Breast epithelium (tissue), 3 donors: ENCODE measurements around the gene ZFYVE26.

Experiments
- POLR2A ChIP-seq: fragments of 450-650 bp; IDR thresholded peaks from one replicate; pipeline ENCODE4 v1.6.1; 2016; ENCODE audit warnings: antibody characterized with exemption, mild to moderate bottlenecking, moderate library complexity
- TF ChIP-seq, protein P1 (sequence below), 3 donors: fragments of 450-650 bp; IDR thresholded peaks; one replicate each; pipeline ENCODE4 v1.5.1; 2016 to 2017; ENCODE audit warnings: antibody characterized with exemption in 3 of 3, mild to moderate bottlenecking in 3 of 3, moderate library complexity in 3 of 3

GRCh38 chr14:67852926-67853604 is 36.7 kb upstream of the ZFYVE26 start:
- TF ChIP-seq, protein P1, sequence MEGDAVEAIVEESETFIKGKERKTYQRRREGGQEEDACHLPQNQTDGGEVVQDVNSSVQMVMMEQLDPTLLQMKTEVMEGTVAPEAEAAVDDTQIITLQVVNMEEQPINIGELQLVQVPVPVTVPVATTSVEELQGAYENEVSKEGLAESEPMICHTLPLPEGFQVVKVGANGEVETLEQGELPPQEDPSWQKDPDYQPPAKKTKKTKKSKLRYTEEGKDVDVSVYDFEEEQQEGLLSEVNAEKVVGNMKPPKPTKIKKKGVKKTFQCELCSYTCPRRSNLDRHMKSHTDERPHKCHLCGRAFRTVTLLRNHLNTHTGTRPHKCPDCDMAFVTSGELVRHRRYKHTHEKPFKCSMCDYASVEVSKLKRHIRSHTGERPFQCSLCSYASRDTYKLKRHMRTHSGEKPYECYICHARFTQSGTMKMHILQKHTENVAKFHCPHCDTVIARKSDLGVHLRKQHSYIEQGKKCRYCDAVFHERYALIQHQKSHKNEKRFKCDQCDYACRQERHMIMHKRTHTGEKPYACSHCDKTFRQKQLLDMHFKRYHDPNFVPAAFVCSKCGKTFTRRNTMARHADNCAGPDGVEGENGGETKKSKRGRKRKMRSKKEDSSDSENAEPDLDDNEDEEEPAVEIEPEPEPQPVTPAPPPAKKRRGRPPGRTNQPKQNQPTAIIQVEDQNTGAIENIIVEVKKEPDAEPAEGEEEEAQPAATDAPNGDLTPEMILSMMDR (IDR thresholded peaks at IDR 0.05), result no peak
- TF ChIP-seq POLR2A, result no peak
